AML-193 (cell line): ENCODE results near the gene DENND2A.
"Not testable (repeated sequence)": the region's sequence is repeated elsewhere in the genome, so short reads cannot be mapped to it uniquely, and the experiment has no call there.

Source experiments
- DNase-seq, 2 experiments: peaks; one replicate each; lab custom pipeline; 2025; lab: John Stamatoyannopoulos, UW

Gene DENND2A

GRCh38 chr7:140587243-140587642, 53.4 kb downstream of the DENND2A start:
- DNase-seq, result no peak

GRCh38 chr7:140586516-140586915, 54.1 kb downstream of the DENND2A start:
- DNase-seq, result no peak

GRCh38 chr7:140585333-140585732, 55.3 kb downstream of the DENND2A start:
- no peak for DNase-seq

GRCh38 chr7:140584195-140584851, 56.3 kb downstream of the DENND2A start:
- DNase-seq, result no peak

- DNase-seq, result no peak
Measured at GRCh38 chr7:140581411-140581810, 59.2 kb downstream of the DENND2A start.

GRCh38 chr7:140577651-140578050, 63.0 kb downstream of the DENND2A start:
- DNase-seq, result no peak

- no peak for DNase-seq
Measured at GRCh38 chr7:140576589-140576988, 64.0 kb downstream of the DENND2A start.

GRCh38 chr7:140571538-140572122, 69.0 kb downstream of the DENND2A start:
- no peak for DNase-seq

- no peak for DNase-seq
Measured at GRCh38 chr7:140570120-140570519, 70.5 kb downstream of the DENND2A start.

GRCh38 chr7:140568021-140568813, 72.4 kb downstream of the DENND2A start:
- no peak for DNase-seq

- DNase-seq, result not testable (repeated sequence)
Measured at GRCh38 chr7:140566186-140566585, 74.4 kb downstream of the DENND2A start.

GRCh38 chr7:140565761-140566160, 74.9 kb downstream of the DENND2A start:
- DNase-seq, result not testable (repeated sequence)

- DNase-seq, result no peak
Measured at GRCh38 chr7:140564643-140565042, 76.0 kb downstream of the DENND2A start.

GRCh38 chr7:140562926-140563481, 77.6 kb downstream of the DENND2A start:
- DNase-seq, result no peak

- DNase-seq, result no peak
Measured at GRCh38 chr7:140559410-140559809, 81.2 kb downstream of the DENND2A start.

- DNase-seq, result no peak
Measured at GRCh38 chr7:140557809-140558518, 82.6 kb downstream of the DENND2A start.

- no peak for DNase-seq
Measured at GRCh38 chr7:140557069-140557468, 83.5 kb downstream of the DENND2A start.

- not testable (repeated sequence) for DNase-seq
Measured at GRCh38 chr7:140553236-140553635, 87.4 kb downstream of the DENND2A start.

GRCh38 chr7:140552240-140552679, 88.4 kb downstream of the DENND2A start:
- no peak for DNase-seq

- DNase-seq, result no peak
Measured at GRCh38 chr7:140551355-140552239, 89.0 kb downstream of the DENND2A start.

GRCh38 chr7:140546947-140547346, 93.7 kb downstream of the DENND2A start:
- DNase-seq, result no peak
